GDM1 (cell line): ENCODE results near the gene IRGM.
A peak's percentile ranks its signal among the peaks of the same experiment; 100 is the strongest.
"Not testable (repeated sequence)": the region's sequence is repeated elsewhere in the genome, so short reads cannot be mapped to it uniquely, and the experiment has no call there.

Experiments
- DNase-seq: peaks from one replicate; lab custom pipeline; 2025; lab: John Stamatoyannopoulos, UW

The IRGM gene

GRCh38 chr5:150846308-150846653 is at the start of gene IRGM:
IRGM (plus strand) TSS chr5:150846521; CDS start chr5:150848124, 1,603 bp downstream.
- not testable (repeated sequence) for DNase-seq

- no peak for DNase-seq
Measured at GRCh38 chr5:150797384-150797783, 48.9 kb upstream of the IRGM start.

- peak; percentile 3 for DNase-seq
Measured at GRCh38 chr5:150801117-150801927, 45.0 kb upstream of the IRGM start.

- DNase-seq = no peak
Measured at GRCh38 chr5:150804388-150804787, 41.9 kb upstream of the IRGM start.

GRCh38 chr5:150809363-150809762 is 37.0 kb upstream of the IRGM start:
- no peak for DNase-seq

- DNase-seq = no peak
Measured at GRCh38 chr5:150815010-150815409, 31.3 kb upstream of the IRGM start.

GRCh38 chr5:150816946-150817345 is 29.4 kb upstream of the IRGM start:
- DNase-seq = no peak

GRCh38 chr5:150829744-150830143 is 16.6 kb upstream of the IRGM start:
- DNase-seq = no peak

GRCh38 chr5:150831821-150832220 is 14.5 kb upstream of the IRGM start:
- DNase-seq = not testable (repeated sequence)

GRCh38 chr5:150836064-150836463 is 10.3 kb upstream of the IRGM start:
- no peak for DNase-seq

- no peak for DNase-seq
Measured at GRCh38 chr5:150836703-150837102, 9.6 kb upstream of the IRGM start.

- not testable (repeated sequence) for DNase-seq
Measured at GRCh38 chr5:150845185-150845859, 999 bp upstream of the IRGM start.

- peak; percentile 83 for DNase-seq
Measured at GRCh38 chr5:150846654-150847333, 473 bp downstream of the IRGM start.

- no peak for DNase-seq
Measured at GRCh38 chr5:150847334-150847695, 994 bp downstream of the IRGM start.

- no peak for DNase-seq
Measured at GRCh38 chr5:150848271-150848670, 1.9 kb downstream of the IRGM start.

- DNase-seq = no peak
Measured at GRCh38 chr5:150851039-150851438, 4.7 kb downstream of the IRGM start.

GRCh38 chr5:150853561-150853960 is 7.2 kb downstream of the IRGM start:
- DNase-seq = no peak

GRCh38 chr5:150856700-150857099 is 10.4 kb downstream of the IRGM start:
- DNase-seq = not testable (repeated sequence)

- no peak for DNase-seq
Measured at GRCh38 chr5:150860246-150860821, 14.0 kb downstream of the IRGM start.

GRCh38 chr5:150862070-150862469 is 15.7 kb downstream of the IRGM start:
- no peak for DNase-seq

GRCh38 chr5:150879358-150879757 is 33.0 kb downstream of the IRGM start:
- DNase-seq = no peak
